Activated CD4-positive, alpha-beta T cell treated with anti-CD3 and anti-CD28 coated beads for 1 hour (primary cell): ENCODE results near the gene BTBD10.
"Not testable (repeated sequence)": the region's sequence is repeated elsewhere in the genome, so short reads cannot be mapped to it uniquely, and the experiment has no call there.

Experiments
- DNase-seq: peaks from one replicate; pipeline ENCODE4 v3.0.0-alpha.2; 2020

BTBD10 gene

DNA sequence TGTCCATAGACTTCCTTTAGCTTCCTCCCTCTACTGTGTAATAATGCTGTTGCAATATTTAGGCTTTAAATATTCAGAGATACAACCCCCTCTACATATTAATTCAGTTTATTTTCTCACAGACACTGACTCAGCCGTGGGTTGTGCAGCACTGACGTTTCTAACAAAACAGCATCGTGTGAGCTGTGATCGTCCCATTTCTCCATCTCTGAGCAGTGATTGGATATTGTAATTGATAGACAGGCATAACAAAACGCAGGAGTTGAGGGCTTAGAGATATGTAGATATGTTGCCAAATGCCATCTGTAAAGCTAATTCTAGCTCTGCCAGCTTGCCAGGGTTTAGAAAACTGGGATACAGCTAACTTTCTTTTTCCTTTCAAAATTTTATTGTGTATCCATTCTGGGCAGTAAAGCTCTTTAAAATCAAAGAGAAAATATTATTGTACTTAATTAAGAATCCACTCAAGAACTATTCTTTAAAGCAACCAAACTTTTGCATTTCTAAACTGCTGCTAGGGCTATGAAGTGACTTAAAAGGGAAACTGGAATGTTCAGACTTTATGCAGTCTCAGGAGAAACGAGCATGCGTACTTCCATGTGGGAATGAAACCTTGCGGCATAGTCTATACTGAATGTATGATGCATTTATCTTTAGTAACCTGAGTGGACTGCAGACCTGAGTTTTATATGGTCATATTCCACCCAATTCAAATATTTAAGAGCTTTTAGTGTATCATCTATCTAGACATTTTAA lies 22.7 kb downstream of the BTBD10 start:
- no peak for DNase-seq

GRCh38 chr11:13438291-13438690 lies 24.7 kb downstream of the BTBD10 start:
- DNase-seq, result no peak

DNA sequence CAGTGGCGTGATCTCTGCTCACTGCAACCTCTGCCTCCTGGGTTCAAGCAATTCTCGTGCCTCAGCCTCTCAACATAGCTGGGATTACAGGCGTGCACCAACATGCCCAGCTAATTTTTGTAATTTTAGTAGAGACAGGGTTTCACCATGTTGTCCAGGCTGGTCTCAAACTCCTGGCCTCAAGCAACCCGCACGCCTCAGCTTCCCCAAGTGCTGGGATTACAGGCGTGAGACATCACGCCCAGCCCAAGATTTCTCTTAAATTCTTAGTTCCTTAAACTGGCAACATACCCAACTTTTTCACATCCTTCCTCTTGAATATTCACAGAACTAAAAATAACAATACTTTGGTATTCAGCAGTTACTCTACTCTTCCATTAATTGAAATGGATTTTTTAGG lies 26.2 kb downstream of the BTBD10 start:
- DNase-seq, result not testable (repeated sequence)

DNA sequence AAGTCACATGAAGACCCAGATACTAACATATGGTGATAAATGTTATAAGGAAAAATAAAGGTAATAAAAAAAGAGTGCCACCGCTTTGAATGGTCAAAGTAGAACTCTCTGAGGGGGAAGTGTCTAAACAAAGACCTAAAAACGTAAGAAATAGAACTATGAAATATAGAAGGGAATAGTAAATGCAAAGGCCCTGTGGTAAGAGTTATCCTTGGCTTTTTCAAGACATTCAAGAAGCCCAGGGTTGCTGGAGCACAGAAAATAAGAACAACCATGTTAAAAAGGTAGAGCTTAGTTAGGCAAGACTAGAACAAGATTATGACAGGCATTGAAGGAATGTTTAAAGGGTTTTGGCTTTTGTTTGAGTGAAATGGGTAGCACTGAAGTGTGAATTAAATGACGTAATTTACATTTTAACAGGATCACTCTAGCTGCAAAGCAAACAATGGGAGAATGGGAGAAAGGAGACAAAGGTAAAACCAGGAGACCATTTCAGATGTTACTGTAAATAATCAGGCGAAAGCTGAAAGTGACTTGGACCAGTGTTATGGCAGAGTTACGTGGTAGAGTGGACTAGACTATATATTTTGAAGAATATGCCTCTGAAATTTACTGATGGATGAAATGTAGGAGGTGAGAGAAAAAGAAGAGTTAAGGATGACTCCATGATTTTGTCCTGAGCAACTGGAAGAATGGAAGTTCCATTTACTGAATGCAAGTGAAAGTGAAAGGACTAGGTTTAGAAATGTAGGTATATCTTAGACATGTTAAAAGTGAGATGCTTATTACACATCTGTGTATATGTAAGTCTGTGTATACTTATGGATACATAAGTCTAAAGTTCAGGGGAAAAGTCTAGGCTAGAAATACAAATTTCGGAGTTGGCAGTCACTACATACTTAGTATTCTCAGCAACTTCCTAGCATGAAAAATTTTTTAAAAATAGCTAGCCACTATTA lies 28.5 kb downstream of the BTBD10 start:
- DNase-seq, result no peak

GRCh38 chr11:13433437-13433836 lies 29.6 kb downstream of the BTBD10 start:
- no peak for DNase-seq

DNA sequence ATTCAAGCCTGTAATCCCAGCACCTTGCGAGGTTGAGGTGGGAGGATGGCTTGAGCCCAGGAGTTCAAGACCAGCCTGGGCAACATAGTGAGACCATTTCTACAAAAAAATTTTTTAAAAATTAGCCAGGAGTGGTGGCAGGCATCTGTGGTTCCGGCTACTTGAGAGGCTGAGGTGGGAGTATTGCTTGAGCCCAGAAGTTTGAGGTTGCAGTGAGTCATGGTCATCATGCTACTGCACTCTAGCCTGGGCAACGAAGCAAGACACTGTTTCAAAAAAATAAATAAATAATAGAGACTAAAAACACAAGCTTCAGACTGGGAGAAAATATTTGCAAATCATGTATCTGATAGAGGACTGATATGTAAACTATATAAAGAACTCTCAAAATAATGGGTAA lies 33.2 kb downstream of the BTBD10 start:
- DNase-seq, result no peak

DNA sequence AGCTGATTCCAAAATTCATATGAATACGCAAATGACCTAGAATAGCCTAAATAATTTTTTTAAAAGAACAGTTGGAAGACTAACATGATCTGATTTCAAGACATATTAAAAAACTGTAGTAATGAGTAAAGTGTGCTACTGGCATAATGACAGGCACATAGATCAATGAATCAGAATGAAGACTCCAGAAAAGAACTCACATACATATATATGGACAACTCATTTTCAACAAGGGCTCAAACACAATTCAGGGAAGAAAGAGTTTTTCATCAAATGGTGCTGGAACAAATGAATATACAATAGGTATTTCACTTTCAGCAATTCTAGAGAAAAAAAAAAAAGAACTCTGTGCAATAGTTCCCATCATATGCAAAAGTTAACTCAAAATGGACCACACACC lies 33.7 kb downstream of the BTBD10 start:
- no peak for DNase-seq

GRCh38 chr11:13427440-13427839 lies 35.6 kb downstream of the BTBD10 start:
- DNase-seq, result no peak

DNA sequence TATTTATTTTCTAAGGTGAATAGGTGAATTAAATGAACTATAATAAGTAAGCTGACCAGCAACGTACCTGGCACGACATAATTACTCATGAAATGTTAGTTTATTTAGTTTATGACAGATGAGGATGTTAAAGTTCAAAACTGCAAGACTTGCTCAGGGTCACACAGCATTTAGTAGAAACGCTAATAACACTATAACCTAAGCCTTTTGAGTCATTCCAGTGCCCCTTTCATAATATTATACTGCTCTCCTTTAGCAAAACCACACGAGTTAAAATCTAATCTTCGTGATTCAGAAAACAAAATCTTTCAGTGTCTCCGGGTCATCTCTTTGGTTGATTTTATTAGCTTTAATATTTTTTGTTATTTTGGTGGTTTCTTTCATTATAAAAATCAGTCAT lies 39.6 kb downstream of the BTBD10 start:
- no peak for DNase-seq

- no peak for DNase-seq
Measured at GRCh38 chr11:13421561-13421960, 41.5 kb downstream of the BTBD10 start.

DNA sequence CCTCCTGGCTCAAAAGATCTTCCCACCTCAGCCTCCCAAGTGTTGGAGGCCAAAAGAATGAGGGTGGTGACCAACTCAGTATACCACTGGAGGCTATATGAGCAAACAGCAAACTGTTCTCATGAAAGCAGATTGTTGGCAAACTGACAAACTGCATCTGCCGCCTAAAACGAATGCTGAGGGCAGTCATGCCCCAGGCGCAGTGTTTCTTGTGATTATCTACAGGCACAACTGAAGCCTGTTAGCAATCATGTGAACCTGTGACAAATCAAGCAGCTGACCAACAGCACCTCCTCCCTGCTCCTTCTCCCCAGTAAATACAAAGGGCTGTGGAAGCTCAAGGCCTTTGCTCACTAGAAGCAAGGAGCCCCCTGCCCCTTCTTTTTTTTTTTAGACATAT lies 47.8 kb downstream of the BTBD10 start:
- no peak for DNase-seq

DNA sequence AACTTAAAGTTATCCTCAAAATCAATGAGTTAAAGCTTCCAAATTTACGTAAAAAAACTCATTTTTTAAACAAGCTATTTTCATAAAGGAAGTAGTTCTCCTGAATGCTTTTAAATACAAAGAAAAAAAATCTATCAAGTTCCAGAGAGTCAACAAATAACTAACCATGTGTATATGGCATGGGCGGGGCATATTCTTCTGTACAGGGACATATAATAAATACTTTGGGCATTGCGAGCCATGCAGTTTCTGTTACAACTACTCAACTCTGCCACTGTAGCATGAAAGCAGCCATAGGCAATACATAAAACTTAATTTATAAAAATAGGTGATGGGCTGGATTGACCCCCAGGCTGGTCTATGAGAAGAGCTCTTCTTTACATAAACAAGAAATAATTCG lies 57.8 kb downstream of the BTBD10 start:
- no peak for DNase-seq

- not testable (repeated sequence) for DNase-seq
Measured at GRCh38 chr11:13398335-13398734, 64.7 kb downstream of the BTBD10 start.

- DNase-seq, result no peak
Measured at GRCh38 chr11:13391217-13391616, 71.8 kb downstream of the BTBD10 start.

DNA sequence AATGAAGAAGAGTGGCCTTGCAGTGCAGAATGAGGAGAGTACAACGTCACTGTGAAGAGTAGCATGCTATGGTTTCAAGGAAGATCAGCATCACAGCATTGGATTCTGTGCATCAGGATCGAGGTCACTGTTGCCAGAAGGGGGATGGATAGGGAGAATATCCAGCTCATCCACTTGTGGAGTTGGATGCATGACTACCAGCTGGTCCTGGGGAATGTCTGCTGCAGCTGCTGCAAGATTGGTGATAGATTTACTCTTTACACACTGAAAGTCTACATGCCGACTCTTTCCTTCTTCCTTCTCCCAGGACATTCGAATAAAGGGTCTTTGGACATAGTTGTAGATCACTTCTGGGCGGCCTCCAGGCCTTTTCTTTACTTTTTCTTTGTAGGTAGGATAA lies 74.3 kb downstream of the BTBD10 start:
- no peak for DNase-seq

DNA sequence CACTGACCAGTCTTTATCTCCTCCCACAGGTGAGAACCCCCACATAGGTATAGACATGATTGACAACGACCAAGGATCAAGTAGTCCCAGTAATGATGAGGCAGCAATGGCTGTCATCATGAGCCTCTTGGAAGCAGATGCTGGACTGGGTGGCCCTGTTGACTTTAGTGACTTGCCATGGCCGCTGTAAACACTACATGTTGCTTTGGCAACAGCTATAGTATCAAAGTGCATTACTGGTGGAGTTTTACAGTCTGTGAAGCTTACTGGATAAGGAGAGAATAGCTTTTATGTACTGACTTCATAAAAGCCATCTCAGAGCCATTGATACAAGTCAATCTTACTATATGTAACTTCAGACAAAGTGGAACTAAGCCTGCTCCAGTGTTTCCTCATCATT lies 76.5 kb downstream of the BTBD10 start:
- no peak for DNase-seq

- no peak for DNase-seq
Measured at GRCh38 chr11:13384908-13385640, 77.9 kb downstream of the BTBD10 start.

DNA sequence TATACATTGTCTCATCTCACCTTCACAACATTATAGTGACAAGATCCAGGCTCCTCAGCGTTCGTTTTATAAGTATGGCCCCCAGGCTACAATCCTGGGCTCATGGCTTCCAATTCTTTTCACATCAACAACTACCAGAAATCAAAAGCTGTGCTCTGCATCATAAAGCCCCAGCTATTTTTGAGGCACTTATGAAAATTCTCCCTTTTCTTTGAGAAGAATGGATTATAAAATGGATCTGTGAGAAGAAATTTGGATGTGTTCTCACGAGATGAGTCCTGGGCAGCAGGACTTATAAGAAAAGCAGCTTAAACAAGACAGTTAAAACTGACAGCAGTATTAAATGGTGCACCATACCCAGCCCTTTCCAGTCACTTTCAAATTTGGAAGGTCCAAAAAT lies 80.3 kb downstream of the BTBD10 start:
- DNase-seq, result no peak

- DNase-seq, result no peak
Measured at GRCh38 chr11:13380731-13381130, 82.3 kb downstream of the BTBD10 start.

GRCh38 chr11:13378316-13378715 lies 84.7 kb downstream of the BTBD10 start:
- no peak for DNase-seq

DNA sequence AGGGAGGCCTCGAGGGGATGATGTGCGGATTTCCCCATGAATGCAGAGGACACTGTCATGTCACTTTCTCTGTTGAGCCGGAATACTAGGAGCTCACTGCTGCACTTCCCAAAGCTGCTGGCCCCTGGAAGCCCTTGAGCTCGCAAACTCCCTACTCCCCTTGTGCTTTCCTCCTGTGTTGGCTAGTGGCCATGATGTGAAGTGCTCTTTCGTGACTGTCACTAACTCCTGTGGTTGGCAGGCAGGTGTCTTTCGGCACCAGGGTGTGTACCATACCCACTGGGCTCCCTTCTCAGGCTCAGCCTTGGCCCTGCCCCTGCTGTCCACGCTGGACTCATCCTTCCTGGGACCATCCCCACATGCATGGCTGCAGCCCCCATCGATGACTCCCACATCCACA lies 86.2 kb downstream of the BTBD10 start:
- DNase-seq, result no peak

DNA sequence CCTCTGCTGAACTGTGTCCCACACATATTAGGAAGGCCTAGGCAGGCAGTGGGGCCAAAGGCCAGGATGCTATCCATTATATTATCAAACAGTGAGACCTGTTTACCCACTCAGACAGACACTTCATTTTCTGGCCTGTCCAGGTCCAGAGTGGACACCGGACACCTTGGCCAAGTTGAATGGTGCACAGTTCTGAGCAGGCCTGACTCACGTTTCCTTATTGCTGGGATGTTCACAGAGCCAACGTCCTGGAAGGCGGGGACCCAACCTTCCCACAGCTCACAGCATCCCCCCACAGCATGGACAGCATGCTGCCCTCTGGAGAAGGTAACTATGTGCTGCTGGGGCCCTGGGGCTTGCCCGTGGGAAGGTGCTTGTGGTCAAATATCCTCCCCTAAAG lies 86.6 kb downstream of the BTBD10 start:
- DNase-seq, result no peak

DNA sequence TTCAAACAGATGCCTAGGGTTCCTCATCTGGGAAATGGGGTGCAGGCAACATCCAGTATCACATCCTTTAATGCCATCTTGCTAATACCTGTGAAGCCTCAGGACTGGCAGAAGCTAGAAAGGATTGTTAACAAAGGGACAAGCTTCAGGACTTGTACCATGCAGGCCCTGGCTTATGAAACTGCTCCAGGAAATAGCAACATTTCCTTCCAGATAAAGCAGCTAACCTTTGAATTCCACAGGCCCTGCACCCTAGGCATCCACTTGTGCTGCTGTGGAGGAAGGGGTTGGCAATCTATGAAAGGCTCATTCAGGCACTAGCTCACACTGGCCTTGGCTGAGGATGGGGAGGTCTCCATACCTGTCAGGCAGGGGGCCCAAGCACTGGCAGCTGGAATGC lies 87.2 kb downstream of the BTBD10 start:
- DNase-seq, result no peak

DNA sequence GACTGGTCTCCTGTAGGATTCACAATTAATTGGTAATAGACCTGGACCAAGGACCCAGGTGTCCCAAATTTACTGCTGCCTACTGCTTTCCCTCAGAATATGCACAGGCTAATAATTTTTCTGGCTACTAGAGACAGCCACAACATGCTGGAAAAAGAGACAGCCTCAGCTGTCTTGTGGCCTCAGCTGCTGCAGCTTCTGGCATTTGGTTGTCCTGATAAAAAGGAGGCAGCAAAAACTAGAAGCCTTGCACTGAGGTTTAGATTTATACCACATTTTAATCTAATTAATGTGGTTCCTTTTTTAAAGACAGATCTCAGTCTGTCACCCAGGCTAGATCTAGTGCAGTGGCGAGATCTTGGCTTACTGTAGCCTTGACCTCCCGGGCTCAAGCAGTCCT lies 89.8 kb downstream of the BTBD10 start:
- DNase-seq, result no peak
